GM10266 (cell line): ENCODE results near the gene CACNB4.

Experiments
- DNase-seq: peaks from one replicate; pipeline ENCODE4 v3.0.0; 2012; ENCODE audit errors: extremely low spot score
- CTCF ChIP-seq: IDR thresholded peaks from 2 replicates; pipeline ENCODE4 v1.5.1; 2012; ENCODE audit warnings: mild to moderate bottlenecking, low read depth; ENCODE audit not compliant: control insufficient read depth, insufficient read depth; ENCODE audit errors: missing control alignments

CACNB4 gene

DNA sequence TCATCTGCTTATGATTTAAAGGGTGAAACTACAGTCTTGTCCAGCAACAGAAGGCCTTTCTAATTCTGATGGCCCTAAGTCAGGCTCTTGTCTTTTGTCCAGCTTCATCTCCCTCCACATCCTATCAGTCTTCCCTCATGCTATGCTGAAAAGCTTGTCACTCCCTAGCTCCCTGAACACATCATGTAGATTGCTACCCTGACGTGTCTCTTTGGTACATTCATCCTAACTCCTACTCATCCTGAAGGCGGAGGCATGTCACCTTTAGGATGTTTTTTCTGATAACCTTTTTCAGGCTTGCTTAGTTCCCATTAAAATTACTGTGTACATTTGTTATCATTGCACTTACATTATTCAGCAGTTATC lies 192.2 kb downstream of the CACNB4 start:
- TF ChIP-seq CTCF: no peak
- no peak for DNase-seq

DNA sequence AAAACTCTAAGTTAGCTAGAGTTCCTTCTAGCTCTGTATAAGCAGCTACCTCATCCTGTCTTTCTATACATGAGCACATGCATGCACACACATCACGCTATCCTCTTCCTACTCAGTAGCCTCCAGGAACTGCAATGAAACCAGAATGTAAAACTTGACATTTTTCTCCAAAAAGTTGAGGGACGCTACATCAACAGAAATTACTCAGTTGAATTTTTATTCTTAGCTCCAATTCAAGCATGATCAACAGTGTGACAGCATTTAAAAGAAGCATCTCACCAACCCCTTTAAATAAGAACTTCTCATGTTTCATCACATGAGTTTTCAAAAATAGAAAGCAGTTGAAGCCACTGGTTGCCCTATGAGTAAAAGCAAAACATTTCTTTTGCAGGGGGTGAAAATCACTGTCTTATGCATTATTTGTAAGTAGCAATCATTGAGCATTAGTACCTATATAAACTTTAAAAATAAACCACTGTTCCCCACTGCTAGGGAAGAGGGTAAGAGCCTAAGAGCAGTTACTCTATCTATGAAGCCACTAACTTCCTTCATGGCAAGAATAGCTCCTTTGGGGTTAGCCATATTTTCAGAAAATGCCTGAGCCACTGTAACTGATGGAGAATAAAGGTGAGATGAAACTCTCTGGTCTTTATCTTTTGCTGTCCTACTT lies 192.7 kb downstream of the CACNB4 start:
- DNase-seq: peak; percentile 24
- TF ChIP-seq CTCF: no peak

GRCh38 chr2:151904807-151905206 lies 194.0 kb downstream of the CACNB4 start:
- TF ChIP-seq CTCF: no peak
- DNase-seq: no peak

DNA sequence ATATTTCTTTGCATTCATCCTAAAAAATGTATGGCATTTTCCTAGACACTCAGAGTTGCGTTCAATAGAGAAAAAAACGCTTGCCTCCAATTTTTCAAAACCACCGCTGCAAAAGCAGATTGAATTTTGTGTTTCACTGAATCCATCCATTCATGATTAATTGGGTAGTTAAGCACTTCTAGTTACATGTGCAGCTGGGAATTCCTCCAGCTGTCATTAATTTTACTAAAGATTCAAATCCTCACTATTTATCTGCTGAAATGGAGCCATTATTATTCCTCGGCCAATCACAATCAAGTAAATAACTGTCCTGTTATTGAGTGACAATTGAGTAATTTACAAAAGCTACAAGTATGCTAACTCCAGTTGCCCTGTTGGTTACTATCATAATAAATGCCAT lies 194.8 kb downstream of the CACNB4 start:
- TF ChIP-seq CTCF: no peak
- DNase-seq: no peak

GRCh38 chr2:151902829-151903228 lies 196.0 kb downstream of the CACNB4 start:
- TF ChIP-seq CTCF: no peak
- DNase-seq: no peak

- no peak for TF ChIP-seq CTCF
- DNase-seq: no peak
Observed at GRCh38 chr2:151900331-151900730, 198.5 kb downstream of the CACNB4 start.

DNA sequence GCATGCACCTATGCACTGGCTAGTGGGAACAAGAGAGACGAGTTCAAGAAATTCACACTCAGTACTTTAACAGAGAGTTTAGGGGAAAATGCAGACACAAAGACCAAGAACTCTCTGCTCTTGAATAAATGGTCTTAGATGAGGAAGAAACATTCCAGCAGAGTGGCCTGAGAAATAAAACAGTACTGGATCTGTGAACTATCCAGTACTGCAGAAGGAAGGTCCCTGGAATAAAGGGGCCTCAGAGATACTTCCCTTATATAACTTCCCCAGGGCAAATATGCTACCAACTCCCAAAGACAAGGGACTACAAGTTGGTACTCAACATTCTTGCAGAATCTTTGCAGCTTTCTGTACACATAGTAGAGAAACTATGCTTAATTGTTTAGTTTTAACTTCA lies 199.7 kb downstream of the CACNB4 start:
- no peak for TF ChIP-seq CTCF
- DNase-seq: no peak
